Astrocyte (in vitro differentiated cells and primary cell): Measurements from ENCODE around the gene LTA. TPM values are rescaled to one million over a fixed set of nuclear protein-coding genes. Genes with fewer than 3 reads are reported as not detected.
"Not testable (repeated sequence)": the region's sequence is repeated elsewhere in the genome, so short reads cannot be mapped to it uniquely, and the experiment has no call there.

ENCODE experiments used
- DNase-seq: peaks from one replicate; pipeline ENCODE4 v3.0.0-alpha.2; 2010; ENCODE audit warnings: low read depth
- FAIRE-seq: peaks from 2 replicates; lab custom pipeline; 2011; peaks lifted over from hg19 to GRCh38; lab: Jason Lieb, UNC
- H2AFZ ChIP-seq: 2 replicates; pipeline ENCODE4 v1.6.0; 2012; ENCODE audit warnings: low read depth, low read length, inconsistent platforms
- H3K27ac ChIP-seq: 2 replicates; pipeline ENCODE4 v1.5.1; 2011; ENCODE audit warnings: low read depth, low read length, inconsistent platforms
- H3K27me3 ChIP-seq: 2 replicates; pipeline ENCODE4 v1.6.0; 2011; ENCODE audit warnings: low read length, inconsistent platforms; ENCODE audit not compliant: insufficient read depth
- H3K36me3 ChIP-seq: 2 replicates; pipeline ENCODE4 v1.5.1; 2011; ENCODE audit warnings: low read length, inconsistent platforms; ENCODE audit not compliant: insufficient read depth
- H3K4me1 ChIP-seq: 2 replicates; pipeline ENCODE4 v1.5.1; 2011; ENCODE audit warnings: low read length, inconsistent platforms; ENCODE audit not compliant: insufficient read depth
- H3K4me2 ChIP-seq: 2 replicates; pipeline ENCODE4 v1.6.0; 2012; ENCODE audit warnings: low read length, inconsistent platforms
- H3K4me3 ChIP-seq: 2 replicates; pipeline ENCODE4 v1.5.1; 2011; ENCODE audit warnings: low read depth, mild to moderate bottlenecking, low read length, inconsistent platforms; ENCODE audit not compliant: insufficient read depth
- H3K79me2 ChIP-seq: 2 replicates; pipeline ENCODE4 v1.6.0; 2012; ENCODE audit warnings: mild to moderate bottlenecking, low read length, inconsistent platforms; ENCODE audit not compliant: insufficient read depth
- H3K9ac ChIP-seq: 2 replicates; pipeline ENCODE4 v1.6.0; 2012; ENCODE audit warnings: mild to moderate bottlenecking, low read length, inconsistent platforms
- H3K9me3 ChIP-seq: 2 replicates; pipeline ENCODE4 v1.5.1; 2012; ENCODE audit warnings: low read depth, mild to moderate bottlenecking, low read length, inconsistent platforms; ENCODE audit not compliant: insufficient read depth
- H4K20me1 ChIP-seq: 2 replicates; pipeline ENCODE4 v1.6.0; 2012; ENCODE audit warnings: low read length, inconsistent platforms; ENCODE audit not compliant: insufficient read depth
- H3K27ac Mint-ChIP-seq: one replicate; pipeline ENCODE4 v1.8.0; 2021; ENCODE audit warnings: mild to moderate bottlenecking, mixed read lengths; ENCODE audit not compliant: unreplicated experiment
- H3K27me3 Mint-ChIP-seq: one replicate; pipeline ENCODE4 v1.8.0; 2021; ENCODE audit warnings: low read depth, mixed read lengths; ENCODE audit not compliant: unreplicated experiment
- H3K36me3 Mint-ChIP-seq: one replicate; pipeline ENCODE4 v1.8.0; 2021; ENCODE audit warnings: low read depth, mixed read lengths; ENCODE audit not compliant: unreplicated experiment
- H3K4me1 Mint-ChIP-seq: one replicate; pipeline ENCODE4 v1.8.0; 2021; ENCODE audit warnings: low read depth, mixed read lengths; ENCODE audit not compliant: unreplicated experiment
- H3K4me3 Mint-ChIP-seq: one replicate; pipeline ENCODE4 v1.8.0; 2021; ENCODE audit warnings: mild to moderate bottlenecking, moderate library complexity, mixed read lengths; ENCODE audit not compliant: unreplicated experiment
- H3K9me3 Mint-ChIP-seq: one replicate; pipeline ENCODE4 v1.8.0; 2021; ENCODE audit warnings: mild to moderate bottlenecking, mixed read lengths; ENCODE audit not compliant: unreplicated experiment
- CTCF ChIP-seq: IDR thresholded peaks from 2 replicates; pipeline ENCODE4 v1.5.1; 2011; ENCODE audit warnings: low read depth, mild to moderate bottlenecking, inconsistent platforms, low read length, moderate library complexity; ENCODE audit not compliant: insufficient read depth
- EZH2 ChIP-seq: IDR thresholded peaks from 2 replicates; pipeline ENCODE4 v1.6.1; 2012; ENCODE audit warnings: mild to moderate bottlenecking, low read length, inconsistent platforms; ENCODE audit not compliant: insufficient read depth
- total RNA-seq: library from RNA; stranded (reverse); gene quantifications from 2 replicates; pipeline ENCODE4 v1.2.1, GENCODE V29; 2021

LTA gene
- total RNA-seq, 1 donor from 2014 or later: not detected

- Histone ChIP-seq H3K9ac (no peak overlapping the region), H4K20me1 (no peaks in the 10 kb centered on the region), H3K27ac (no peak overlapping the region), H3K4me1 (no peaks in the 10 kb centered on the region), H3K79me2 (no peaks in the 10 kb centered on the region), H3K9me3 (no peaks in the 10 kb centered on the region), H3K4me2 (no peak overlapping the region), H3K27me3 (no peaks in the 10 kb centered on the region), H2AFZ (no peak overlapping the region), H3K4me3 (no peak overlapping the region), H3K36me3 (no peaks in the 10 kb centered on the region)
- H3K27me3 Mint-ChIP-seq: peaks cover 8% of the 10 kb centered on the region
- DNase-seq (no peak), FAIRE-seq (no peak)
- H3K36me3 Mint-ChIP-seq: no peaks in the 10 kb centered on the region
- no peaks in the 10 kb centered on the region for H3K9me3 Mint-ChIP-seq
- TF ChIP-seq CTCF (no peak), EZH2 (no peak)
- H3K27ac Mint-ChIP-seq: no peak overlapping the region
- H3K4me1 Mint-ChIP-seq: no peaks in the 10 kb centered on the region
- no peak overlapping the region for H3K4me3 Mint-ChIP-seq
Observed at GRCh38 chr6:31588871-31589650, 17.0 kb downstream of the LTA start.

GRCh38 chr6:31590691-31591090 is 18.6 kb downstream of the LTA start:
- H3K4me1 ChIP-seq, DNase-seq, H3K36me3 ChIP-seq, H2AFZ ChIP-seq, H3K36me3 Mint-ChIP-seq, H3K4me3 ChIP-seq, H3K79me2 ChIP-seq, H3K9me3 Mint-ChIP-seq, H3K4me1 Mint-ChIP-seq, H3K27me3 ChIP-seq, H3K9ac ChIP-seq, H3K27ac ChIP-seq, H3K4me2 ChIP-seq, H3K4me3 Mint-ChIP-seq, H4K20me1 ChIP-seq, FAIRE-seq, H3K27ac Mint-ChIP-seq, H3K9me3 ChIP-seq, H3K27me3 Mint-ChIP-seq: not testable (repeated sequence)

- Mint-ChIP-seq H3K27me3 (peaks cover 4% of the 10 kb centered on the region), H3K4me1 (no peaks in the 10 kb centered on the region), H3K27ac (no peak overlapping the region), H3K4me3 (no peak overlapping the region), H3K36me3 (no peaks in the 10 kb centered on the region), H3K9me3 (no peaks in the 10 kb centered on the region)
- Histone ChIP-seq H2AFZ (no peak overlapping the region), H4K20me1 (no peaks in the 10 kb centered on the region), H3K9me3 (no peaks in the 10 kb centered on the region), H3K4me1 (no peaks in the 10 kb centered on the region), H3K4me2 (no peak overlapping the region), H3K9ac (no peak overlapping the region), H3K27ac (no peak overlapping the region), H3K79me2 (no peaks in the 10 kb centered on the region), H3K4me3 (no peak overlapping the region), H3K27me3 (no peaks in the 10 kb centered on the region), H3K36me3 (no peaks in the 10 kb centered on the region)
- FAIRE-seq: no peak
- no peak for TF ChIP-seq CTCF
- no peak for DNase-seq
Observed at GRCh38 chr6:31592396-31592771, 20.3 kb downstream of the LTA start.
